H9 (cell line): Measurements from ENCODE around the gene TBXA2R. TPM values are rescaled to one million over a fixed set of nuclear protein-coding genes. Genes with fewer than 3 reads are reported as not detected.

Experiments
- DNase-seq: peaks from one replicate; pipeline ENCODE4 v3.0.0-alpha.2; 2017
- H2AFZ ChIP-seq: one replicate; pipeline ENCODE4 v1.6.1; 2013; ENCODE audit warnings: mild to moderate bottlenecking, low read length, control low read depth, moderate library complexity
- H2AK5ac ChIP-seq: 2 replicates; pipeline ENCODE4 v1.6.1; 2013; ENCODE audit warnings: low read length, control low read depth, mixed read lengths; ENCODE audit not compliant: insufficient read length
- H2BK120ac ChIP-seq: one replicate; pipeline ENCODE4 v1.6.1; 2013; ENCODE audit warnings: low read depth, mild to moderate bottlenecking, low read length, control low read depth, inconsistent platforms; ENCODE audit not compliant: poor library complexity, severe bottlenecking
- H2BK12ac ChIP-seq: 2 replicates; pipeline ENCODE4 v1.6.1; 2013; ENCODE audit warnings: low read length, control low read depth, mixed read lengths, low read depth; ENCODE audit not compliant: insufficient read length
- H2BK15ac ChIP-seq: 2 replicates; pipeline ENCODE4 v1.6.1; 2013; ENCODE audit warnings: low read depth, low read length, control low read depth
- H2BK20ac ChIP-seq: one replicate; pipeline ENCODE4 v1.6.1; 2013; ENCODE audit warnings: low read depth, mild to moderate bottlenecking, low read length, control low read depth, inconsistent platforms; ENCODE audit not compliant: poor library complexity, severe bottlenecking
- H2BK5ac ChIP-seq: 2 replicates; pipeline ENCODE4 v1.6.1; 2013; ENCODE audit warnings: low read length, control low read depth, mixed read lengths; ENCODE audit not compliant: insufficient read length
- H3K14ac ChIP-seq: 2 replicates; pipeline ENCODE4 v1.6.1; 2013; ENCODE audit warnings: low read length, control low read depth; ENCODE audit not compliant: insufficient read depth
- H3K18ac ChIP-seq: 2 replicates; pipeline ENCODE4 v1.6.1; 2013; ENCODE audit warnings: low read depth, mild to moderate bottlenecking, mixed read lengths, low read length, control low read depth; ENCODE audit not compliant: insufficient read length
- H3K23ac ChIP-seq: 2 replicates; pipeline ENCODE4 v1.6.1; 2013; ENCODE audit warnings: low read length, control low read depth, mixed read lengths, low read depth; ENCODE audit not compliant: insufficient read length
- H3K23me2 ChIP-seq: 2 replicates; pipeline ENCODE4 v1.6.1; 2013; ENCODE audit warnings: low read depth, mild to moderate bottlenecking, mixed read lengths, low read length, control low read depth; ENCODE audit not compliant: insufficient read length, poor library complexity, severe bottlenecking
- H3K27ac ChIP-seq: 2 replicates; pipeline ENCODE4 v1.5.1; 2013; ENCODE audit warnings: low read length, control low read depth, mixed read lengths, low read depth; ENCODE audit not compliant: insufficient read length
- H3K27me3 ChIP-seq: 2 replicates; pipeline ENCODE4 v1.6.1; 2013; ENCODE audit warnings: low read length, control low read depth, inconsistent platforms; ENCODE audit not compliant: insufficient read depth
- H3K4ac ChIP-seq: 2 replicates; pipeline ENCODE4 v1.6.1; 2013; ENCODE audit warnings: low read depth, mild to moderate bottlenecking, control low read depth, inconsistent platforms, low read length, moderate library complexity
- H3K4me1 ChIP-seq: 2 replicates; pipeline ENCODE4 v1.6.1; 2013; ENCODE audit warnings: low read length, control low read depth, inconsistent platforms; ENCODE audit not compliant: insufficient read depth
- H3K4me2 ChIP-seq: 2 replicates; pipeline ENCODE4 v1.6.1; 2013; ENCODE audit warnings: low read length, control low read depth, mixed read lengths; ENCODE audit not compliant: insufficient read length, insufficient read depth
- H3K56ac ChIP-seq: 2 replicates; pipeline ENCODE4 v1.6.1; 2013; ENCODE audit warnings: low read depth, mild to moderate bottlenecking, mixed read lengths, low read length, control low read depth; ENCODE audit not compliant: insufficient read length
- H3K79me1 ChIP-seq: 2 replicates; pipeline ENCODE4 v1.6.1; 2013; ENCODE audit warnings: low read depth, mild to moderate bottlenecking, moderate library complexity, low read length, control low read depth, inconsistent platforms; ENCODE audit not compliant: insufficient read depth, poor library complexity, severe bottlenecking
- H3K79me2 ChIP-seq: 2 replicates; pipeline ENCODE4 v1.6.1; 2013; ENCODE audit warnings: low read length, control low read depth, inconsistent platforms; ENCODE audit not compliant: insufficient read depth
- H3K9ac ChIP-seq: 2 replicates; pipeline ENCODE4 v1.6.1; 2013; ENCODE audit warnings: low read length, control low read depth, mixed read lengths; ENCODE audit not compliant: insufficient read length; ENCODE audit errors: extremely low read depth
- H3K9me3 ChIP-seq: one replicate; pipeline ENCODE4 v1.6.1; 2013; ENCODE audit warnings: low read depth, low read length, inconsistent platforms; ENCODE audit not compliant: control insufficient read depth
- H3T11ph ChIP-seq: one replicate; pipeline ENCODE4 v1.6.1; 2013; ENCODE audit warnings: mild to moderate bottlenecking, low read length, control low read depth, inconsistent platforms
- H4K20me1 ChIP-seq: one replicate; pipeline ENCODE4 v1.6.1; 2013; ENCODE audit not compliant: control insufficient read depth, insufficient read length, insufficient read depth
- H4K5ac ChIP-seq: 2 replicates; pipeline ENCODE4 v1.6.1; 2013; ENCODE audit warnings: low read depth, mild to moderate bottlenecking, mixed read lengths, low read length, control low read depth; ENCODE audit not compliant: insufficient read length
- H4K8ac ChIP-seq: replicated peaks from 2 replicates; pipeline ENCODE4 v1.6.1; 2013; ENCODE audit warnings: low read length, control low read depth, mixed read lengths, low read depth; ENCODE audit not compliant: insufficient read length
- H4K91ac ChIP-seq: 2 replicates; pipeline ENCODE4 v1.6.1; 2013; ENCODE audit warnings: low read depth, mild to moderate bottlenecking, moderate library complexity, mixed read lengths, low read length, control low read depth; ENCODE audit not compliant: insufficient read length
- H3K27ac Mint-ChIP-seq, 3 experiments: 2 replicates in 2 of 3; 3 replicates in 1 of 3; pipeline ENCODE4 v1.8.0; 2020 to 2021; ENCODE audit warnings: mixed read lengths in 3 of 3, mild to moderate bottlenecking in 1 of 3, moderate library complexity in 1 of 3
- H3K27me3 Mint-ChIP-seq: 2 replicates; pipeline ENCODE4 v1.8.0; 2021; ENCODE audit warnings: low read depth, mild to moderate bottlenecking, moderate library complexity, mixed read lengths
- H3K36me3 Mint-ChIP-seq, 3 experiments: 2 replicates in 2 of 3; 3 replicates in 1 of 3; pipeline ENCODE4 v1.8.0; 2020 to 2021; ENCODE audit warnings: low read depth in 3 of 3, mixed read lengths in 3 of 3; ENCODE audit not compliant: insufficient read depth in 1 of 3
- H3K4me1 Mint-ChIP-seq, 2 experiments: 2 replicates each; pipeline ENCODE4 v1.8.0; 2020; ENCODE audit warnings: mixed read lengths in 2 of 2
- H3K4me3 Mint-ChIP-seq, 2 experiments: 2 replicates in 1 of 2; 3 replicates in 1 of 2; pipeline ENCODE4 v1.8.0; 2020 to 2021; ENCODE audit warnings: mild to moderate bottlenecking in 2 of 2, mixed read lengths in 2 of 2, moderate library complexity in 1 of 2
- H3K9me3 Mint-ChIP-seq, 2 experiments: 2 replicates in 1 of 2; 3 replicates in 1 of 2; pipeline ENCODE4 v1.8.0; 2020; ENCODE audit warnings: mild to moderate bottlenecking in 2 of 2, mixed read lengths in 2 of 2, moderate library complexity in 1 of 2
- WGBS: extraction: QIAGEN DNeasy Blood & Tissue Kit; methylation state at CpG from one replicate; pipeline ENCODE4 v1.1.7; 2013; ENCODE audit warnings: missing lambda C conversion rate, low lambda C conversion rate, mixed read lengths; ENCODE audit not compliant: insufficient read length; ENCODE audit errors: extremely low coverage; 5-methylcytosine and 5-hydroxymethylcytosine counted together
- total RNA-seq: library from RNA; stranded (reverse); gene quantifications from 2 replicates; pipeline ENCODE4 v1.2.1, GENCODE V29; 2021
- TF ChIP-seq, protein P1 (sequence below): fragments of 200-600 bp; sonication (generic); conservative IDR thresholded peaks from 3 replicates; pipeline ENCODE4 v1.8.0; 2021; ENCODE audit warnings: antibody characterized with exemption, mild to moderate bottlenecking

Gene TBXA2R
- total RNA-seq, 1 experiment from 2014 or later = 0.63 TPM

DNA sequence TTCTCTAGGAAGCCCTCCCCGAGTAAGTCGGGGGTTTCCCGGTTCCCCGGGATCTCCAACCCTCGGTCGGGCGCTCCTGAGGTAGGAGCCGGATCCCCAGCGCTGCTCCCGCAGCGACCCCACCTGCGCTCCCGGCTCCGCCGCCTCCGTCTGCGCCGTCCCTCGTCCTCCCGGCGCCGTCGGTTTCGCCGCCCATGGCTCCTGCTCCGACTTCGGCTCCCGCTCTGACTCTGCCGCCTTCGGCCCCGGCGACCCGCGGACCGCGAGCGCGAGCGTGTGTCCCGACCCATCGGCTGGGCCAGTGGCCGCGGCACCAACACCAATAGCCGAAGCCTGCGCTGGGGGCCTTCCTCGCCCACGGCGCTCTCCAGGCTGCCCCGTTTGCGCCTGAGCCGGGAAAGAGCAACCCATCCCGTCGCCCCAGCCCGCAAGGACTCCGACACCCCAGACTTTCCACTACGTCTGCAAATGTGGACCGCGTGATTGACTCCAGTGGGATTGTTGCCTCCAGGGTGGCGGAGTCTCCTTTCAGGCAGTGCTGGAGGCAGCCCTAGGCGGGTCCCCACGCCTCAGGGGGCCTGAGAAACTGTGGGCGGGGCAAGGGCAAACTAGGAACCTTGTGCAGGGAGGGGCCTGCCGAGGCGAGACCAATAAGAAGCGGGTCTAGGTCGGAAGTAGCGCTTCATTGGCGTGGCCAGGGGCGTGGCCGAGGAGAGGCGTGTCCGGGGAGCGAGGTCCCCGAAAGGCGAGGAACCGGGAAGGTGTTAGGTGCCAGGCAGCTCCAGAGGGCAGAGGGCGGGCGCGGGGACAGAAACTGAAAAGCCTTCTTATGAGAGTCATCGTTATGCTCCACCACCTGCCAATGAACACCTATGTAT lies 20.0 kb upstream of the TBXA2R start, which contains the start of gene CACTIN:
Gene CACTIN, minus strand, starts transcription at position 318 of the 878 bp plus-strand sequence. Its CDS starts 28 bp downstream, at position 290.
- WGBS = no CpG with 5 or more reads among the region's 80 CpGs
- peak within 1 kb of the TSS; percentile 99 for H3K14ac ChIP-seq
- H2BK12ac ChIP-seq = no peak within 1 kb of the TSS
- peak within 1 kb of the TSS; percentile 93 for H3K4me2 ChIP-seq
- H3K79me2 ChIP-seq = peaks cover 7% of the 10 kb centered on the region; the same call in 1 of the 2 replicates
- Mint-ChIP-seq H3K27ac (peak within 1 kb of the TSS; percentile 99 to 100 (median 99)), H3K36me3 (peaks cover 4 to 19% (median 13%) of the 10 kb centered on the region in 3 experiments; a peak in 6 of 7 replicates), H3K4me1 (peaks cover 4 to 13% of the 10 kb centered on the region in 2 experiments), H3K9me3 (no peaks in the 10 kb centered on the region), H3K4me3 (peak within 1 kb of the TSS; percentile 96 to 97), H3K27me3 (no peaks in the 10 kb centered on the region; the same call in 1 of the 2 replicates)
- no peak within 1 kb of the TSS for H3K56ac ChIP-seq
- H3K18ac ChIP-seq = peak within 1 kb of the TSS; percentile 100
- no peak within 1 kb of the TSS for H2AFZ ChIP-seq
- H2BK5ac ChIP-seq = peak within 1 kb of the TSS; percentile 77
- H3K27me3 ChIP-seq = no peaks in the 10 kb centered on the region
- TF ChIP-seq, protein P1, sequence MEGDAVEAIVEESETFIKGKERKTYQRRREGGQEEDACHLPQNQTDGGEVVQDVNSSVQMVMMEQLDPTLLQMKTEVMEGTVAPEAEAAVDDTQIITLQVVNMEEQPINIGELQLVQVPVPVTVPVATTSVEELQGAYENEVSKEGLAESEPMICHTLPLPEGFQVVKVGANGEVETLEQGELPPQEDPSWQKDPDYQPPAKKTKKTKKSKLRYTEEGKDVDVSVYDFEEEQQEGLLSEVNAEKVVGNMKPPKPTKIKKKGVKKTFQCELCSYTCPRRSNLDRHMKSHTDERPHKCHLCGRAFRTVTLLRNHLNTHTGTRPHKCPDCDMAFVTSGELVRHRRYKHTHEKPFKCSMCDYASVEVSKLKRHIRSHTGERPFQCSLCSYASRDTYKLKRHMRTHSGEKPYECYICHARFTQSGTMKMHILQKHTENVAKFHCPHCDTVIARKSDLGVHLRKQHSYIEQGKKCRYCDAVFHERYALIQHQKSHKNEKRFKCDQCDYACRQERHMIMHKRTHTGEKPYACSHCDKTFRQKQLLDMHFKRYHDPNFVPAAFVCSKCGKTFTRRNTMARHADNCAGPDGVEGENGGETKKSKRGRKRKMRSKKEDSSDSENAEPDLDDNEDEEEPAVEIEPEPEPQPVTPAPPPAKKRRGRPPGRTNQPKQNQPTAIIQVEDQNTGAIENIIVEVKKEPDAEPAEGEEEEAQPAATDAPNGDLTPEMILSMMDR = no peak
- no peak within 1 kb of the TSS for H4K91ac ChIP-seq
- H3K23me2 ChIP-seq = peaks cover 5% of the 10 kb centered on the region
- peak within 1 kb of the TSS; percentile 65 for H4K5ac ChIP-seq
- H2BK120ac ChIP-seq = no peak within 1 kb of the TSS
- H3K79me1 ChIP-seq = no peaks in the 10 kb centered on the region
- peak within 1 kb of the TSS; percentile 20 for H3K27ac ChIP-seq
- H3K9ac ChIP-seq = peak within 1 kb of the TSS; percentile 89
- no peak within 1 kb of the TSS; the same call in 1 of the 2 replicates for H3K4ac ChIP-seq
- H3K4me1 ChIP-seq = 0 out of 2 replicates have a peak, but pooled peaks cover 2% of the 10 kb centered on the region
- H2AK5ac ChIP-seq = no peak within 1 kb of the TSS
- DNase-seq = peak; percentile 98
- peak within 1 kb of the TSS; percentile 86 for H3T11ph ChIP-seq
- no peaks in the 10 kb centered on the region for H3K9me3 ChIP-seq
- no peaks in the 10 kb centered on the region for H4K20me1 ChIP-seq
- H3K23ac ChIP-seq = no peak within 1 kb of the TSS
- peak within 1 kb of the TSS; percentile 60 for H4K8ac ChIP-seq
- H2BK15ac ChIP-seq = no peak within 1 kb of the TSS
- H2BK20ac ChIP-seq = no peak within 1 kb of the TSS
